ENCODE data around the gene ALB.

ALB gene

DNA sequence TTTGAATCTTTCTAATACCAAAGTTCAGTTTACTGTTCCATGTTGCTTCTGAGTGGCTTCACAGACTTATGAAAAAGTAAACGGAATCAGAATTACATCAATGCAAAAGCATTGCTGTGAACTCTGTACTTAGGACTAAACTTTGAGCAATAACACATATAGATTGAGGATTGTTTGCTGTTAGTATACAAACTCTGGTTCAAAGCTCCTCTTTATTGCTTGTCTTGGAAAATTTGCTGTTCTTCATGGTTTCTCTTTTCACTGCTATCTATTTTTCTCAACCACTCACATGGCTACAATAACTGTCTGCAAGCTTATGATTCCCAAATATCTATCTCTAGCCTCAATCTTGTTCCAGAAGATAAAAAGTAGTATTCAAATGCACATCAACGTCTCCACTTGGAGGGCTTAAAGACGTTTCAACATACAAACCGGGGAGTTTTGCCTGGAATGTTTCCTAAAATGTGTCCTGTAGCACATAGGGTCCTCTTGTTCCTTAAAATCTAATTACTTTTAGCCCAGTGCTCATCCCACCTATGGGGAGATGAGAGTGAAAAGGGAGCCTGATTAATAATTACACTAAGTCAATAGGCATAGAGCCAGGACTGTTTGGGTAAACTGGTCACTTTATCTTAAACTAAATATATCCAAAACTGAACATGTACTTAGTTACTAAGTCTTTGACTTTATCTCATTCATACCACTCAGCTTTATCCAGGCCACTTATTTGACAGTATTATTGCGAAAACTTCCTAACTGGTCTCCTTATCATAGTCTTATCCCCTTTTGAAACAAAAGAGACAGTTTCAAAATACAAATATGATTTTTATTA is 28.3 kb downstream of the ALB start:
- no peak for DNase-seq

GRCh38 chr4:73433140-73433539 is 29.1 kb downstream of the ALB start:
- no peak for DNase-seq

GRCh38 chr4:73434311-73434710 is 30.2 kb downstream of the ALB start:
- no peak for DNase-seq

GRCh38 chr4:73435984-73436383 is 31.9 kb downstream of the ALB start, which contains the start of gene AFP:
TSS of gene AFP (plus strand) at chr4:73436221. CDS start at chr4:73436263, 42 bp downstream.
- DNase-seq: no peak

DNA sequence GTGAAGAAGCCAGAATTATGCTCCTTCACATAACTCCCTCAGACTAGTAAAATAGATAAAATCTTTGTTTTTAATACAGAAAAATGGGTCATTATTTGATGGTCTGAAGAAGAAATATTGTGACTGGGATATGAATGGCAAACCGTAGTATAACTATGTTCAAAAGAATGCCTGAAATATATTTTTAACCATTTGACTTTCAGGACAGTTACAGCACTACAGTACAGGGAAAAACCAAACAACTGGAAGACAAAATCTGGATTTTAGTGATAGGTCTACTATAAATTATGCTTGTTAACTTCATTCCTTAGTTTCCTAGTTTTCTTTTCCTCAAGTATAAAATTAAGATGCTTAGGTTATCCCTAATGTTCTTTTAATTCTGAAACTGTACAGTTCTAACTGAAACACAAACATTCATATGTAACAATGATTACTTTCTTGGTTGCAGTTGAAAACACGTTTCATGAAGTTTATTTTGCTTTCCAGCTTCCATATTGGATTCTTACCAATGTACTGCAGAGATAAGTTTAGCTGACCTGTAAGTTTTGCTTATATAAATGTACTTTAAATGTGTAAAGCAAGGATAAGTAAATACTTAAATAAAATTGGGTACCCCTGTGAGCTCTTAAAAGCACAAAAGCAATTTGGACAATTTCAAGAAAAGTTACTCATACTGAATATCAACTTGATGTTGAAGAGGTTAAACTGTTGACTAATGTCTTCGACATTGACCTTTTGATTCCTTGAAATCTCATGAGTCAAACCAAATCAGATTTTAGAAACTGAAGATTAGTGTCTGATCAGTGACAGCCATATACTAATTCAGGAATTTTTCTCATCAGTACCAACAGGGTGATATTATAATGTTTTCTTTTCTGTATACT is 32.8 kb downstream of the ALB start:
- no peak for DNase-seq

- DNase-seq: no peak
Measured at GRCh38 chr4:73437558-73437956, 33.5 kb downstream of the ALB start.

DNA sequence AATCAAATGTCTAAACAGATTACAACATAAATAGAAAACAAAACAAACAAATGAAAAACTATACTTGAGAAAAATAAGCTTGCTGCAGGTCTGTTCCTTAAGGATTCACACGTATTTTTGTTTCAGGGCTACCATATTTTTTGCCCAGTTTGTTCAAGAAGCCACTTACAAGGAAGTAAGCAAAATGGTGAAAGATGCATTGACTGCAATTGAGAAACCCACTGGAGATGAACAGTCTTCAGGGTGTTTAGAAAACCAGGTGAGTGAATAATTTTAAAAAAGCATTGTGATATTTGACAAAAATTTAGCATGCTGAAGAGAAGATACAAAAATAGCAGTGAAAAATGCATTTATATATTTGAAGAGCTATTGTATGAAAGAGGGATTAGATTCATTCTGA is 34.0 kb downstream of the ALB start:
- no peak for DNase-seq

DNA sequence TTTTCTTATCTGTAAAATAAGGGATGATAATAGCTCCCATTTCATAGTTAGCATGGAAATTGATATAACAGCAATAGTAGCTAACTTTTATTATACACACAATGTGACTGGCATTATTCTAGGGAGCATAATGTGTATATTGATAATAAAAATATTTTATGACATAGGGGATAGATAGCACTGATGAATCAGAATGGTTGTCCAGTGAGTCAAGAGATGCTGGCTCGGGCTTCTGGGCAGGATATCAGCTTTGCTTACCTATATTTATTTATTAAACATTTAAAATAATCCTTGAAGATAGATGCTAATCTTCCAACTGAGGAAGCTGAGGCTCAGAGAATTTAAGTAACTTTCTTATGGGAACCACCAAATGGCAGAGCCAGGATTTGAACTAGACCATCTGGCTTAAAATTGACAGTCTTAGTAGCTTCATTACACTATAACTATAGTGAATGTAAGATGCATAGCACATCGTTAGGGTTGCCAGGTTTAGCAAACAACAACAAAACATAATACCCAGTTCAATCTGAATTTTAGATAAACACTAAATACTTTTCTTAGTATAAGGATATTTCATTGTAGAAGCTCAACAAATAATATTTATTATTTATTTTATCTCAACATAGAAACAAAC is 34.6 kb downstream of the ALB start:
- DNase-seq: no peak

GRCh38 chr4:73439445-73439844 is 35.4 kb downstream of the ALB start:
- no peak for DNase-seq

GRCh38 chr4:73439991-73440390 is 35.9 kb downstream of the ALB start:
- no peak for DNase-seq

GRCh38 chr4:73440653-73441052 is 36.6 kb downstream of the ALB start:
- no peak for DNase-seq

DNA sequence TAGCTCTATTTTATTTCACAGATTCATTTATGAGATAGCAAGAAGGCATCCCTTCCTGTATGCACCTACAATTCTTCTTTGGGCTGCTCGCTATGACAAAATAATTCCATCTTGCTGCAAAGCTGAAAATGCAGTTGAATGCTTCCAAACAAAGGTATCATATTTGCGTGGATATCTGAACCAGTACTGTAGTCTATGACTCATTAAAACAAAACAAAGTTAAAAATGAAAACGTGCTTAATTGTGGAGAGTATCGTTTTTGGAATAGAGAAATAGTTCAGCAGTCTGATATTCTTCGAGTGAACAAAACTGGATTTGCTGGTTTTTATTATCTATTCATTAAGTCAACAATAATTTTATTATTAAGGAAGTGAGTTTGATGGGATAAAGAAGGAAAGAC is 38.2 kb downstream of the ALB start:
- no peak for DNase-seq

DNA sequence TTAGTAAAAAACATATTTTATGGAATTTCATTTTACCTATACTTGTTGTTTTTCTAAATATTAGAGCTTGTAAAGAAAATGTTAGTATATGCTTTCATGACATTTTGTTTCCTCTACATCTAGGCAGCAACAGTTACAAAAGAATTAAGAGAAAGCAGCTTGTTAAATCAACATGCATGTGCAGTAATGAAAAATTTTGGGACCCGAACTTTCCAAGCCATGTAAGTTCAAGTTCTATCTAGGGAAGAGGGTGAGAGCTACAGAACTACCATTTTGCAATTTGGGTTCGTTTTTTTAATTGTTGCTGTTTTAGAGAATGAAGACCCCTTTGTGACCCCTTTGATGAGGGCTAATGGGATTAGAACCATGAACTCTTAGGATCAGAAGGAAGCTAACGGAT is 39.1 kb downstream of the ALB start:
- DNase-seq: no peak

- DNase-seq: no peak
Measured at GRCh38 chr4:73445383-73446335, 41.6 kb downstream of the ALB start.

GRCh38 chr4:73446336-73446938 is 42.4 kb downstream of the ALB start:
- DNase-seq: no peak

DNA sequence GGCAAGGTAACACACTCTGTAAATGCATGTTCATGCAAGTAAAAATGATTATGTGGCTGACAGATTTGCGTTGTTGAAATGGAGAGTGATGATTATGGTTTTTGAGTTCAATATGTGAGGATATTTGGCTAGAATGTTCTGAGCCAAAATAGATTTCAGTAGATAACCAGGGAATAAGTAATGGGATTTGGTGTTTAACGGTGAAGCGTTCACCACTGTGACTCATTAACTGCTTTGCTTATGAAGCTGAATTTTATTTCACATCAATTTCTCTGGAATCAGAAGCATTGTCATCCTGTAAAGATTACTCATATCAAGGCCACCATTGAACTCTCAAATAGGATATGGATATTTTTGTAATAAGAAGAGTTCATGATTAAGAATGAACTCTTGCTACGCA is 43.6 kb downstream of the ALB start:
- no peak for DNase-seq

GRCh38 chr4:73448448-73449203 is 44.5 kb downstream of the ALB start:
- no peak for DNase-seq

DNA sequence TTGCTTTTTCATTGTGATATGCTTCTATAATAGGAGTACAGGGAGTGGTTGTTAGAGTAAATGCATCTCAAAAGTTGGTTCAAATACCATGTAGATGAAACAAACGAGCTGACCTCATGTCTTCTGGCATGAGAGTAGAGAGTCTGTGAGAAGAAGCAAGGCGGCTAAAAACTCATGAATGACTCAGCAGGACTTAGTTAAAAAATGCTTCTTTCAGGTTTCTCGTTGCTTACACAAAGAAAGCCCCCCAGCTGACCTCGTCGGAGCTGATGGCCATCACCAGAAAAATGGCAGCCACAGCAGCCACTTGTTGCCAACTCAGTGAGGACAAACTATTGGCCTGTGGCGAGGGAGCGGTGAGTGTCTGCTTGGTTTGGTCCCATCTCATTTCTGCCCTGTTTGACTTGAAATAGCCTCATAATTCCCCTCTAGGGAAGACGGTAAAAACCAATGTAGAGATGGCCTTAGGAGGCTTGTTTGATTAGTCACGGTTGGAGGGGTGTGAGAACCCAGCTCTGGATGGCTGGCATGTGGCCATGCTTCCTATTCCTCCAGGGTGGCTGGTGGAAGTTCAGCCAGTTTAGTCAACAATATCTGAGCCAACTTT is 46.4 kb downstream of the ALB start:
- no peak for DNase-seq

- DNase-seq: no peak
Measured at GRCh38 chr4:73451404-73451803, 47.3 kb downstream of the ALB start.

- no peak for DNase-seq
Measured at GRCh38 chr4:73451981-73452747, 48.1 kb downstream of the ALB start.

Data from CD4-positive, alpha-beta T cell treated with Interferon gamma for 1 hour (primary cell).